MM.1S (cell line): ENCODE data around the gene MOB3B.

Experiments used
- DNase-seq: peaks from one replicate; pipeline ENCODE4 v3.0.0-alpha.2; 2015
- H2AFZ ChIP-seq: fragments of 300-600 bp; sonication (generic); 2 replicates; pipeline ENCODE4 v1.6.0; 2016; ENCODE audit warnings: antibody characterized with exemption, low read length
- H3F3A ChIP-seq: fragments of 300-600 bp; sonication (generic); 2 replicates; pipeline ENCODE4 v1.6.1; 2016; ENCODE audit warnings: mild to moderate bottlenecking, antibody characterized with exemption, low read length, moderate library complexity, mixed read lengths; ENCODE audit not compliant: insufficient read depth
- H3K27ac ChIP-seq: fragments of 300-600 bp; sonication (generic); 2 replicates; pipeline ENCODE4 v1.5.1; 2016; ENCODE audit warnings: mild to moderate bottlenecking, low read length
- H3K27me3 ChIP-seq: fragments of 300-600 bp; sonication (generic); replicated peaks from 2 replicates; pipeline ENCODE4 v1.6.0; 2016; ENCODE audit warnings: low read length; ENCODE audit not compliant: insufficient read depth
- H3K36me3 ChIP-seq: fragments of 300-600 bp; sonication (generic); replicated peaks from 2 replicates; pipeline ENCODE4 v1.6.1; 2016; ENCODE audit warnings: mild to moderate bottlenecking, low read length, mixed read lengths; ENCODE audit not compliant: insufficient read depth
- H3K4me1 ChIP-seq: fragments of 300-600 bp; sonication (generic); 2 replicates; pipeline ENCODE4 v1.6.1; 2016; ENCODE audit warnings: low read length, mixed read lengths
- H3K4me2 ChIP-seq: fragments of 300-600 bp; sonication (generic); 2 replicates; pipeline ENCODE4 v1.6.0; 2016; ENCODE audit warnings: low read depth, low read length
- H3K4me3 ChIP-seq: fragments of 300-600 bp; sonication (generic); 2 replicates; pipeline ENCODE4 v1.5.1; 2016; ENCODE audit warnings: low read length, mixed read lengths
- H3K79me2 ChIP-seq: fragments of 300-600 bp; sonication (generic); 2 replicates; pipeline ENCODE4 v1.6.1; 2016; ENCODE audit warnings: mixed run types, low read length, mixed read lengths
- H3K9ac ChIP-seq: fragments of 300-600 bp; sonication (generic); 2 replicates; pipeline ENCODE4 v1.6.1; 2016; ENCODE audit warnings: low read length, mixed read lengths
- H3K9me2 ChIP-seq: fragments of 300-600 bp; sonication (generic); replicated peaks from 2 replicates; pipeline ENCODE4 v1.6.1; 2016; ENCODE audit warnings: mild to moderate bottlenecking, low read length, mixed read lengths; ENCODE audit not compliant: insufficient read depth
- H3K9me3 ChIP-seq: fragments of 300-600 bp; sonication (generic); replicated peaks from 2 replicates; pipeline ENCODE4 v1.6.1; 2016; ENCODE audit warnings: mild to moderate bottlenecking, low read length, mixed read lengths; ENCODE audit not compliant: insufficient read depth
- H4K20me1 ChIP-seq: fragments of 300-600 bp; sonication (generic); 2 replicates; pipeline ENCODE4 v1.6.1; 2016; ENCODE audit warnings: mild to moderate bottlenecking, low read length, moderate library complexity, mixed read lengths; ENCODE audit not compliant: insufficient read depth
- EZH2 ChIP-seq: fragments of 300-600 bp; sonication (generic); optimal IDR thresholded peaks from 2 replicates; pipeline ENCODE3; 2017; ENCODE audit warnings: low read depth, mild to moderate bottlenecking, antibody characterized with exemption, low read length, mixed read lengths
- EZH2phosphoT487 ChIP-seq: fragments of 300-600 bp; sonication (generic); IDR thresholded peaks from 2 replicates; pipeline ENCODE4 v1.6.1; 2018; ENCODE audit warnings: antibody characterized with exemption, low read length
- TF ChIP-seq, protein P1 (sequence below): fragments of 300-600 bp; sonication (generic); IDR thresholded peaks from 2 replicates; pipeline ENCODE4 v1.5.1; 2016; ENCODE audit warnings: antibody characterized with exemption, low read length, mixed read lengths

Gene MOB3B

DNA sequence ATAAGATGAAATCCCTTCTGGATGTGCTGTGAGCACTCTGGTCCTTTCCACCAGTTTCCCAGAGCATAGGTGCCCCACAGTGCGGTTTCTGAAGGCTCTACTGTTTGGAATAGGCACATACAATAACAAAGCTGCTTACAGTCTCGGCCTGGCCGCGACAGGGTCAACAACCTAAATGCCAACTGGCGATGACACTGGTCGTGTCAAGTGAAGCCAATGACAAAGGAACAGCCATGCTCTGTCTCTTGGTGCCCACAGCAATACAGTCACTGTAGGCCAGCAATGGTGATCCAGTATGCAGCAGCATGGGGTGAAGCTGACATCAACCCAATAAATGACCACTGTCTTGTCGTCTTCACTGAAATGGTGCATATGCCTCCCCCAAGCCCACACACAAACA, 184.8 kb downstream of the MOB3B start:
- TF ChIP-seq, protein P1, sequence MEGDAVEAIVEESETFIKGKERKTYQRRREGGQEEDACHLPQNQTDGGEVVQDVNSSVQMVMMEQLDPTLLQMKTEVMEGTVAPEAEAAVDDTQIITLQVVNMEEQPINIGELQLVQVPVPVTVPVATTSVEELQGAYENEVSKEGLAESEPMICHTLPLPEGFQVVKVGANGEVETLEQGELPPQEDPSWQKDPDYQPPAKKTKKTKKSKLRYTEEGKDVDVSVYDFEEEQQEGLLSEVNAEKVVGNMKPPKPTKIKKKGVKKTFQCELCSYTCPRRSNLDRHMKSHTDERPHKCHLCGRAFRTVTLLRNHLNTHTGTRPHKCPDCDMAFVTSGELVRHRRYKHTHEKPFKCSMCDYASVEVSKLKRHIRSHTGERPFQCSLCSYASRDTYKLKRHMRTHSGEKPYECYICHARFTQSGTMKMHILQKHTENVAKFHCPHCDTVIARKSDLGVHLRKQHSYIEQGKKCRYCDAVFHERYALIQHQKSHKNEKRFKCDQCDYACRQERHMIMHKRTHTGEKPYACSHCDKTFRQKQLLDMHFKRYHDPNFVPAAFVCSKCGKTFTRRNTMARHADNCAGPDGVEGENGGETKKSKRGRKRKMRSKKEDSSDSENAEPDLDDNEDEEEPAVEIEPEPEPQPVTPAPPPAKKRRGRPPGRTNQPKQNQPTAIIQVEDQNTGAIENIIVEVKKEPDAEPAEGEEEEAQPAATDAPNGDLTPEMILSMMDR = no peak
- TF ChIP-seq EZH2 = no peak
- no peak for TF ChIP-seq EZH2phosphoT487
- Histone ChIP-seq H3F3A (no peaks in the 10 kb centered on the region), H2AFZ (no peak overlapping the region), H3K27ac (no peak overlapping the region), H3K4me1 (no peaks in the 10 kb centered on the region), H3K27me3 (no peaks in the 10 kb centered on the region), H3K9me3 (no peaks in the 10 kb centered on the region), H3K9ac (no peak overlapping the region), H3K4me3 (no peak overlapping the region), H3K79me2 (no peaks in the 10 kb centered on the region), H3K4me2 (no peak overlapping the region), H3K36me3 (no peaks in the 10 kb centered on the region), H3K9me2 (no peaks in the 10 kb centered on the region), H4K20me1 (no peaks in the 10 kb centered on the region)
- no peak for DNase-seq

DNA sequence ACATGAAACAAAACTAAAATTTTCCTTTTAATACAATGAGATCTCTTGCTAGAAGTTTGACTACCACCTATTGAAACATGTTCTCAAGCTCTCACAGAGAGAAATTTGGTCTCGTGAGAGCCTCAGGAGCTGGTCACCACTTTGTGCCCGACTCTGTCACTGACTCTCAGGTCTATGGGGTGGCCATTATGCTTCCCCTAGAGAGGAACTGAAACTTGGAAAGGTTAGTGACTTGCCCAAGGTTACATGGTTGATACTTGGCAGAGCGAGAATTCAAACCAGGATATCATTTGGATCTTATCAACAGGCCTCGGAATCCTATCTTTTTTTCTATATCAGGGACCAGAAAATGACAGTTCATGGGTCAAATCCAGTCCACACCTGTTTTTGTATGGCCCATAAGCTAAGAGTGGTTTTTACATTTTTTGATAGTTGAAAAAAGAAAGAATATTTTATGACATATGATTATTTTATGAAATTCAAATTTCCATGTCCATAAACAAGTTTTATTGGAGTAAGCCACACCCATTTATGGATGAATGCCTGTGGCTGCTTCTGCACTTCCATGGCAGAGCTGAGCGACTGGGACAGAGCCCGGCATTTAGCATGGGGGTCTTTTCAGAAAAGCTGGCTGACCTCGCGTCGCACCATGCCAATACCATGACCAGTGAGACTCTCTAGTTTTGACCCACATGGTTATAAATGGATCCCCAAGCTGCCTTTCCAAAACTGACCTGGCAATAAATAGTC, 187.9 kb downstream of the MOB3B start:
- no peaks in the 10 kb centered on the region for H3K9me3 ChIP-seq
- TF ChIP-seq EZH2phosphoT487 = no peak
- no peak for TF ChIP-seq EZH2
- TF ChIP-seq, protein P1 = no peak
- H3K4me1 ChIP-seq = no peaks in the 10 kb centered on the region
- H3K27me3 ChIP-seq = no peaks in the 10 kb centered on the region
- H3K4me3 ChIP-seq = no peak overlapping the region
- H3K9ac ChIP-seq = no peak overlapping the region
- H3F3A ChIP-seq = no peaks in the 10 kb centered on the region
- no peaks in the 10 kb centered on the region for H3K79me2 ChIP-seq
- H4K20me1 ChIP-seq = no peaks in the 10 kb centered on the region
- H3K36me3 ChIP-seq = no peaks in the 10 kb centered on the region
- no peak for DNase-seq
- no peak overlapping the region for H3K27ac ChIP-seq
- H3K9me2 ChIP-seq = no peaks in the 10 kb centered on the region
- H3K4me2 ChIP-seq = no peak overlapping the region
- no peak overlapping the region for H2AFZ ChIP-seq

DNA sequence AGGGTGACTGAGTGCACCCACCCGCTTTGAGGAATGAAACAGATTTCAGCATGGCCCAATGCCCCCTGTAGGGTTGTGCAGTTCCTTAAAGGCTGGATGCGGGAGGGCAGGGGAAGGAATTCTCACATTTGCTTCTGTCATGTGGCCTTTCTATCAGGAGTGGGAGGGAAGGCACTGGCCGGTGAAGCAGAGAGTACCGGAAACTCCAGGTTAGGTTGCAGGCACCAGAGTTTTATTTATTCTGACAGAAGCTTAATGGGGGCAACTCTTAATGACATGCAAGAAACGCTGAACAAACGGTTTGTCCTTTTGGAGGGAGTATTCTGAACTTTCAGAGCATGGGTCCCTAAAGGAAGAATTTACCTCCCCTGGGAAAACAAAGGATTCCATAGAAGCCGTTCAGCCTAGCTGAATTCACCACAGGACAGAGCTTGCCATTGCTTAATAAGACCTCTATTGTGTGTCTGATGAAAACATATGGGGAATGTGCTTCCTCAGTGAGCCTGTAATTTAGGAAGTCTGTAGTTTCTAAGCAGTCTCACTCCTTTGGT, 188.6 kb downstream of the MOB3B start:
- no peak for DNase-seq
- H3K79me2 ChIP-seq = no peaks in the 10 kb centered on the region
- no peak overlapping the region for H3K4me2 ChIP-seq
- no peak overlapping the region for H3K9ac ChIP-seq
- no peaks in the 10 kb centered on the region for H3K9me2 ChIP-seq
- TF ChIP-seq EZH2phosphoT487 (no peak), EZH2 (no peak)
- TF ChIP-seq, protein P1 = no peak
- H3F3A ChIP-seq = no peaks in the 10 kb centered on the region
- no peaks in the 10 kb centered on the region for H3K9me3 ChIP-seq
- H3K36me3 ChIP-seq = no peaks in the 10 kb centered on the region
- H3K27me3 ChIP-seq = no peaks in the 10 kb centered on the region
- H3K4me3 ChIP-seq = no peak overlapping the region
- no peak overlapping the region for H2AFZ ChIP-seq
- H4K20me1 ChIP-seq = no peaks in the 10 kb centered on the region
- no peaks in the 10 kb centered on the region for H3K4me1 ChIP-seq
- H3K27ac ChIP-seq = no peak overlapping the region
